22Rv1 (cell line): ENCODE data around the gene CHPF.
A peak's percentile ranks its signal among the peaks of the same experiment; 100 is the strongest.

Experiments used
- H3K27ac ChIP-seq: fragments of 450-650 bp; 2 replicates; pipeline ENCODE4 v1.5.1; 2017
- CTCF ChIP-seq: fragments of 450-650 bp; IDR thresholded peaks from 2 replicates; pipeline ENCODE4 v1.5.1; 2017; ENCODE audit warnings: mild to moderate bottlenecking
- ZFX ChIP-seq: fragments of 450-650 bp; IDR thresholded peaks from 2 replicates; pipeline ENCODE4 v1.6.1; 2017; ENCODE audit warnings: antibody characterized with exemption, borderline replicate concordance

CHPF gene

GRCh38 chr2:219553463-219553963 lies 9.9 kb upstream of the CHPF start:
- no peak overlapping the region for H3K27ac ChIP-seq
- TF ChIP-seq CTCF: no peak
- TF ChIP-seq ZFX: no peak

GRCh38 chr2:219553168-219553417 lies 9.5 kb upstream of the CHPF start:
- no peak overlapping the region for H3K27ac ChIP-seq
- TF ChIP-seq ZFX: no peak
- no peak for TF ChIP-seq CTCF

GRCh38 chr2:219552382-219553167 lies 9.0 kb upstream of the CHPF start:
- no peak for TF ChIP-seq CTCF
- no peak for TF ChIP-seq ZFX
- H3K27ac ChIP-seq: peak overlapping the region; percentile 62

GRCh38 chr2:219551441-219552381 lies 8.1 kb upstream of the CHPF start:
- TF ChIP-seq CTCF (no peak), ZFX (no peak)
- peak overlapping the region; percentile 62 for H3K27ac ChIP-seq

- no peak for TF ChIP-seq CTCF
- TF ChIP-seq ZFX: no peak
Observed at GRCh38 chr2:219549619-219550018, 6.0 kb upstream of the CHPF start.

GRCh38 chr2:219548990-219549389 lies 5.4 kb upstream of the CHPF start:
- no peak for TF ChIP-seq ZFX
- TF ChIP-seq CTCF: no peak
- no peak overlapping the region for H3K27ac ChIP-seq

More at GRCh38 chr2:219549619-219550018, 6.0 kb upstream of the CHPF start:
- no peak overlapping the region for H3K27ac ChIP-seq

GRCh38 chr2:219547621-219548020 lies 4.0 kb upstream of the CHPF start:
- H3K27ac ChIP-seq: no peak overlapping the region
- TF ChIP-seq ZFX: no peak
- no peak for TF ChIP-seq CTCF
